ENCODE results near the gene EPS8L3.

The EPS8L3 gene

GRCh38 chr1:109793089-109793485, 29.4 kb upstream of the EPS8L3 start:
- DNase-seq, result no peak

- peak; percentile 39 to 87 for DNase-seq
These were observed 28.5 kb upstream of the EPS8L3 start for GRCh38 chr1:109792056-109792831.

- DNase-seq, result no peak
These were observed 27.8 kb upstream of the EPS8L3 start for GRCh38 chr1:109791495-109792043.

GRCh38 chr1:109790735-109791494, 27.2 kb upstream of the EPS8L3 start:
- no peak for DNase-seq

GRCh38 chr1:109790329-109790728, 26.6 kb upstream of the EPS8L3 start:
- no peak for DNase-seq

- DNase-seq, result no peak
These were observed 25.9 kb upstream of the EPS8L3 start for GRCh38 chr1:109789551-109790180.

GRCh38 chr1:109788695-109789521, 25.2 kb upstream of the EPS8L3 start:
- no peak for DNase-seq

GRCh38 chr1:109787845-109788601, 24.3 kb upstream of the EPS8L3 start:
- no peak for DNase-seq

GRCh38 chr1:109787211-109787844, 23.6 kb upstream of the EPS8L3 start:
- DNase-seq, result no peak

- no peak for DNase-seq
These were observed 22.9 kb upstream of the EPS8L3 start for GRCh38 chr1:109786531-109787021.

GRCh38 chr1:109786112-109786480, 22.4 kb upstream of the EPS8L3 start:
- no peak for DNase-seq

GRCh38 chr1:109785446-109786111, 21.9 kb upstream of the EPS8L3 start:
- DNase-seq, result no peak

- no peak for DNase-seq
These were observed 21.0 kb upstream of the EPS8L3 start for GRCh38 chr1:109784551-109785252.

- no peak for DNase-seq
These were observed 19.7 kb upstream of the EPS8L3 start for GRCh38 chr1:109783436-109783835.

GRCh38 chr1:109782927-109783326, 19.2 kb upstream of the EPS8L3 start:
- no peak for DNase-seq

GRCh38 chr1:109782514-109782913, 18.8 kb upstream of the EPS8L3 start:
- DNase-seq, result no peak

- no peak for DNase-seq
These were observed 18.1 kb upstream of the EPS8L3 start for GRCh38 chr1:109781806-109782205.

GRCh38 chr1:109780982-109781381, 17.3 kb upstream of the EPS8L3 start:
- no peak for DNase-seq

GRCh38 chr1:109777980-109778625, 14.4 kb upstream of the EPS8L3 start:
- DNase-seq, result no peak

Data from NCI-H446 (cell line).